Measurements from ENCODE around the gene BMP7.

Gene BMP7

GRCh38 chr20:57139342-57140093, 126.9 kb downstream of the BMP7 start:
- DNase-seq = no peak
- peaks cover 18% of the 10 kb centered on the region for H3K27me3 Mint-ChIP-seq
- no peak overlapping the region for H3K4me3 Mint-ChIP-seq
- H3K27ac Mint-ChIP-seq = no peak overlapping the region
- no peaks in the 10 kb centered on the region for H3K36me3 Mint-ChIP-seq (ENCODE audit: low read depth)
- H3K4me1 Mint-ChIP-seq (ENCODE audit: low read depth) = no peaks in the 10 kb centered on the region
- H3K9me3 Mint-ChIP-seq = no peaks in the 10 kb centered on the region

GRCh38 chr20:57138198-57138995, 128.0 kb downstream of the BMP7 start:
- no peaks in the 10 kb centered on the region for H3K36me3 Mint-ChIP-seq (ENCODE audit: low read depth)
- H3K4me1 Mint-ChIP-seq (ENCODE audit: low read depth) = no peaks in the 10 kb centered on the region
- DNase-seq = no peak
- no peaks in the 10 kb centered on the region for H3K9me3 Mint-ChIP-seq
- peaks cover 22% of the 10 kb centered on the region for H3K27me3 Mint-ChIP-seq
- no peak overlapping the region for H3K4me3 Mint-ChIP-seq
- H3K27ac Mint-ChIP-seq = no peak overlapping the region

GRCh38 chr20:57137676-57138075, 128.8 kb downstream of the BMP7 start:
- Mint-ChIP-seq H3K36me3 (ENCODE audit: low read depth) (no peaks in the 10 kb centered on the region), H3K27ac (no peak overlapping the region), H3K27me3 (peaks cover 28% of the 10 kb centered on the region), H3K4me3 (no peak overlapping the region), H3K4me1 (ENCODE audit: low read depth) (no peaks in the 10 kb centered on the region), H3K9me3 (no peaks in the 10 kb centered on the region)
- DNase-seq = no peak

GRCh38 chr20:57136734-57137133, 129.7 kb downstream of the BMP7 start:
- Mint-ChIP-seq H3K27ac (no peak overlapping the region), H3K9me3 (no peaks in the 10 kb centered on the region), H3K4me1 (ENCODE audit: low read depth) (no peaks in the 10 kb centered on the region), H3K4me3 (no peak overlapping the region), H3K36me3 (ENCODE audit: low read depth) (no peaks in the 10 kb centered on the region), H3K27me3 (peaks cover 28% of the 10 kb centered on the region)
- DNase-seq = no peak

- no peak for DNase-seq
- Mint-ChIP-seq H3K4me1 (ENCODE audit: low read depth) (no peaks in the 10 kb centered on the region), H3K36me3 (ENCODE audit: low read depth) (no peaks in the 10 kb centered on the region), H3K27me3 (peaks cover 28% of the 10 kb centered on the region), H3K27ac (no peak overlapping the region), H3K4me3 (no peak overlapping the region), H3K9me3 (no peaks in the 10 kb centered on the region)
Observed at GRCh38 chr20:57135875-57136274, 130.6 kb downstream of the BMP7 start.

- Mint-ChIP-seq H3K36me3 (ENCODE audit: low read depth) (no peaks in the 10 kb centered on the region), H3K27me3 (peaks cover 22% of the 10 kb centered on the region), H3K27ac (no peak overlapping the region), H3K9me3 (no peaks in the 10 kb centered on the region), H3K4me3 (no peak overlapping the region), H3K4me1 (ENCODE audit: low read depth) (no peaks in the 10 kb centered on the region)
- no peak for DNase-seq
Observed at GRCh38 chr20:57134804-57135203, 131.6 kb downstream of the BMP7 start.

- H3K27ac Mint-ChIP-seq = no peak overlapping the region
- H3K27me3 Mint-ChIP-seq = peaks cover 22% of the 10 kb centered on the region
- no peak for DNase-seq
- no peaks in the 10 kb centered on the region for H3K4me1 Mint-ChIP-seq (ENCODE audit: low read depth)
- no peaks in the 10 kb centered on the region for H3K36me3 Mint-ChIP-seq (ENCODE audit: low read depth)
- no peak overlapping the region for H3K4me3 Mint-ChIP-seq
- no peaks in the 10 kb centered on the region for H3K9me3 Mint-ChIP-seq
Observed at GRCh38 chr20:57133926-57134650, 132.4 kb downstream of the BMP7 start.

- Mint-ChIP-seq H3K4me1 (ENCODE audit: low read depth) (no peaks in the 10 kb centered on the region), H3K27me3 (peaks cover 26% of the 10 kb centered on the region), H3K9me3 (no peaks in the 10 kb centered on the region), H3K4me3 (no peak overlapping the region), H3K27ac (no peak overlapping the region), H3K36me3 (ENCODE audit: low read depth) (no peaks in the 10 kb centered on the region)
- no peak for DNase-seq
Observed at GRCh38 chr20:57131601-57132391, 134.6 kb downstream of the BMP7 start.

- no peak for DNase-seq
- Mint-ChIP-seq H3K27ac (no peak overlapping the region), H3K27me3 (peaks cover 32% of the 10 kb centered on the region)
Observed at GRCh38 chr20:57131077-57131476, 135.4 kb downstream of the BMP7 start.

GRCh38 chr20:57130160-57130772, 136.2 kb downstream of the BMP7 start:
- Mint-ChIP-seq H3K27me3 (peaks cover 31% of the 10 kb centered on the region), H3K9me3 (no peaks in the 10 kb centered on the region), H3K4me1 (ENCODE audit: low read depth) (no peaks in the 10 kb centered on the region), H3K36me3 (ENCODE audit: low read depth) (no peaks in the 10 kb centered on the region), H3K27ac (no peak overlapping the region), H3K4me3 (no peak overlapping the region)
- DNase-seq = no peak

More at GRCh38 chr20:57131077-57131476, 135.4 kb downstream of the BMP7 start:
- Mint-ChIP-seq H3K4me3 (no peak overlapping the region), H3K9me3 (no peaks in the 10 kb centered on the region), H3K4me1 (ENCODE audit: low read depth) (no peaks in the 10 kb centered on the region), H3K36me3 (ENCODE audit: low read depth) (no peaks in the 10 kb centered on the region)

- no peaks in the 10 kb centered on the region for H3K4me1 Mint-ChIP-seq (ENCODE audit: low read depth)
- H3K36me3 Mint-ChIP-seq (ENCODE audit: low read depth) = no peaks in the 10 kb centered on the region
- H3K9me3 Mint-ChIP-seq = no peaks in the 10 kb centered on the region
- no peak for DNase-seq
- H3K27ac Mint-ChIP-seq = no peak overlapping the region
- H3K4me3 Mint-ChIP-seq = no peak overlapping the region
- H3K27me3 Mint-ChIP-seq = peaks cover 24% of the 10 kb centered on the region
Observed at GRCh38 chr20:57129303-57129702, 137.1 kb downstream of the BMP7 start.

GRCh38 chr20:57128044-57128757, 138.2 kb downstream of the BMP7 start:
- DNase-seq = no peak
- Mint-ChIP-seq H3K27me3 (peaks cover 21% of the 10 kb centered on the region), H3K4me1 (ENCODE audit: low read depth) (no peaks in the 10 kb centered on the region), H3K36me3 (ENCODE audit: low read depth) (no peaks in the 10 kb centered on the region), H3K9me3 (no peaks in the 10 kb centered on the region), H3K4me3 (no peak overlapping the region), H3K27ac (no peak overlapping the region)

- Mint-ChIP-seq H3K4me1 (ENCODE audit: low read depth) (no peaks in the 10 kb centered on the region), H3K27me3 (peaks cover 13% of the 10 kb centered on the region), H3K9me3 (no peaks in the 10 kb centered on the region), H3K36me3 (ENCODE audit: low read depth) (no peaks in the 10 kb centered on the region), H3K4me3 (no peak overlapping the region), H3K27ac (no peak overlapping the region)
- no peak for DNase-seq
Observed at GRCh38 chr20:57126481-57127092, 139.9 kb downstream of the BMP7 start.
